Glutamatergic neuron (in vitro differentiated cells): ENCODE data around the gene ACSF2. TPM values are rescaled to one million over a fixed set of nuclear protein-coding genes. Genes with fewer than 3 reads are reported as not detected.

Experiments used
- DNase-seq: peaks from one replicate; pipeline ENCODE4 v3.0.0; 2022
- H3K27ac Mint-ChIP-seq: one replicate; pipeline ENCODE4 v1.8.0; 2020; ENCODE audit warnings: mild to moderate bottlenecking, mixed read lengths, inconsistent platforms; ENCODE audit not compliant: unreplicated experiment
- H3K27me3 Mint-ChIP-seq: one replicate; pipeline ENCODE4 v1.8.0; 2020; ENCODE audit warnings: mild to moderate bottlenecking, moderate library complexity, mixed read lengths, inconsistent platforms; ENCODE audit not compliant: unreplicated experiment
- H3K36me3 Mint-ChIP-seq: one replicate; pipeline ENCODE4 v1.8.0; 2020; ENCODE audit warnings: mild to moderate bottlenecking, mixed read lengths, inconsistent platforms; ENCODE audit not compliant: unreplicated experiment
- H3K4me1 Mint-ChIP-seq: one replicate; pipeline ENCODE4 v1.8.0; 2020; ENCODE audit warnings: mild to moderate bottlenecking, low read depth, mixed read lengths, inconsistent platforms; ENCODE audit not compliant: unreplicated experiment
- H3K4me3 Mint-ChIP-seq: one replicate; pipeline ENCODE4 v1.8.0; 2020; ENCODE audit warnings: mild to moderate bottlenecking, mixed read lengths, inconsistent platforms; ENCODE audit not compliant: unreplicated experiment
- H3K9me3 Mint-ChIP-seq: one replicate; pipeline ENCODE4 v1.8.0; 2020; ENCODE audit warnings: mild to moderate bottlenecking, moderate library complexity, mixed read lengths, inconsistent platforms; ENCODE audit not compliant: unreplicated experiment
- total RNA-seq: library from RNA; stranded (reverse); fragmentation: NEBNext Ultra II Directional; extraction: Animal tissue kit (Norgen Biotek cat#: 25700); gene quantifications from one replicate; pipeline ENCODE4 v1.2.1, GENCODE V29; 2021; ENCODE audit not compliant: unreplicated experiment
- TF ChIP-seq, protein P1 (sequence below): fragments of 200-600 bp; sonication (generic); IDR thresholded peaks from one replicate; pipeline ENCODE4 v1.5.0; 2021; ENCODE audit not compliant: partially characterized antibody, unreplicated experiment

Gene ACSF2
- total RNA-seq, 1 donor from 2014 or later: 52.2 TPM

DNA sequence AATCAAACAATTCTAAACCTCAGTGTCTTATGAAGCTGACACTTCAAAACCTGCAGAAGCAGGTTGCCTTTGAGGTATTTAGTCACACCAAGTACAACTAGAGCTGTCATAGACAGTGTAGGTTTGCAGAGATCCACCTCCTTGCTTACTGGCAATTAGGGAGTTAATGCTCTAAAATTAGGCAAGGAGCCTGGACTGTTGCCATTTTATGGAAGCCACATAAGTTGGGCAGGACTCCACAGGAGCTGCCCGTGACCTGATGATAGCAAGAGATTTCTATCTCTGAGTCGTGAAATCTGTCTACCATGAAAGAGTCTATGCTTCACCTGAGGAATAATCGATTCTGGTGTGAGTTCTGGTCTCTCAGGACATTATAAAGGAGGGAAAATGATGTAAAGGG lies 44.1 kb upstream of the ACSF2 start:
- Mint-ChIP-seq H3K27me3 (peaks cover 4% of the 10 kb centered on the region), H3K36me3 (peaks cover 4% of the 10 kb centered on the region), H3K4me3 (no peak overlapping the region), H3K27ac (no peak overlapping the region), H3K4me1 (peaks cover 2% of the 10 kb centered on the region), H3K9me3 (peaks cover 1% of the 10 kb centered on the region)
- TF ChIP-seq, protein P1, sequence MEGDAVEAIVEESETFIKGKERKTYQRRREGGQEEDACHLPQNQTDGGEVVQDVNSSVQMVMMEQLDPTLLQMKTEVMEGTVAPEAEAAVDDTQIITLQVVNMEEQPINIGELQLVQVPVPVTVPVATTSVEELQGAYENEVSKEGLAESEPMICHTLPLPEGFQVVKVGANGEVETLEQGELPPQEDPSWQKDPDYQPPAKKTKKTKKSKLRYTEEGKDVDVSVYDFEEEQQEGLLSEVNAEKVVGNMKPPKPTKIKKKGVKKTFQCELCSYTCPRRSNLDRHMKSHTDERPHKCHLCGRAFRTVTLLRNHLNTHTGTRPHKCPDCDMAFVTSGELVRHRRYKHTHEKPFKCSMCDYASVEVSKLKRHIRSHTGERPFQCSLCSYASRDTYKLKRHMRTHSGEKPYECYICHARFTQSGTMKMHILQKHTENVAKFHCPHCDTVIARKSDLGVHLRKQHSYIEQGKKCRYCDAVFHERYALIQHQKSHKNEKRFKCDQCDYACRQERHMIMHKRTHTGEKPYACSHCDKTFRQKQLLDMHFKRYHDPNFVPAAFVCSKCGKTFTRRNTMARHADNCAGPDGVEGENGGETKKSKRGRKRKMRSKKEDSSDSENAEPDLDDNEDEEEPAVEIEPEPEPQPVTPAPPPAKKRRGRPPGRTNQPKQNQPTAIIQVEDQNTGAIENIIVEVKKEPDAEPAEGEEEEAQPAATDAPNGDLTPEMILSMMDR: no peak
- DNase-seq: no peak

- Mint-ChIP-seq H3K36me3 (peaks cover 4% of the 10 kb centered on the region), H3K4me3 (no peak overlapping the region), H3K27me3 (peaks cover 4% of the 10 kb centered on the region), H3K4me1 (peaks cover 2% of the 10 kb centered on the region), H3K9me3 (peaks cover 1% of the 10 kb centered on the region), H3K27ac (no peak overlapping the region)
- TF ChIP-seq, protein P1: no peak
- DNase-seq: no peak
Observed at GRCh38 chr17:50382931-50383330, 43.1 kb upstream of the ACSF2 start.

GRCh38 chr17:50386510-50386909 lies 39.5 kb upstream of the ACSF2 start:
- no peak overlapping the region for H3K4me3 Mint-ChIP-seq
- peaks cover 2% of the 10 kb centered on the region for H3K27me3 Mint-ChIP-seq
- DNase-seq: no peak
- H3K9me3 Mint-ChIP-seq: no peaks in the 10 kb centered on the region
- TF ChIP-seq, protein P1: no peak
- H3K36me3 Mint-ChIP-seq: peaks cover 4% of the 10 kb centered on the region
- H3K27ac Mint-ChIP-seq: no peak overlapping the region
- H3K4me1 Mint-ChIP-seq: peaks cover 2% of the 10 kb centered on the region

GRCh38 chr17:50388728-50389127 lies 37.3 kb upstream of the ACSF2 start:
- Mint-ChIP-seq H3K27ac (no peak overlapping the region), H3K4me3 (no peak overlapping the region), H3K4me1 (peaks cover 2% of the 10 kb centered on the region), H3K36me3 (no peaks in the 10 kb centered on the region), H3K9me3 (no peaks in the 10 kb centered on the region), H3K27me3 (peaks cover 2% of the 10 kb centered on the region)
- no peak for DNase-seq
- TF ChIP-seq, protein P1: no peak

DNA sequence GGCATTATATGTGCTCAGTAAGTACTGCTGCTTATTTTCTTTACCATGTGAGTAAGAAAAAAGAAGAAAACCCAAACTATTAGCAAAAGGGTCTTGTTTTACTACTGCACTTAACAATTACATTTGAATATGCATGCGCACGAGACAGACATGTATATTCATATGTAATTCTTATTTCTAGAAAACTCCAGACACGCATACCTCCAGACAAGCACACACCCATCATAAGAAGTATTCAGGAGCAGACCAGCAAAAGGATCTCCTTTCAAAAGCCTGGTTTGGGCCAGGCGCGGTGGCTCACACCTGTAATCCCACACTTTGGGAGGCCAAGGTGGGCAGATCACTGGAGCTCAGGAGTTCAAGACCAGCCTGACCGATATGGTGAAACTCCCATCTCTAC lies 36.5 kb upstream of the ACSF2 start:
- Mint-ChIP-seq H3K27ac (no peak overlapping the region), H3K4me1 (peaks cover 2% of the 10 kb centered on the region), H3K27me3 (peaks cover 3% of the 10 kb centered on the region), H3K4me3 (no peak overlapping the region), H3K36me3 (no peaks in the 10 kb centered on the region), H3K9me3 (no peaks in the 10 kb centered on the region)
- TF ChIP-seq, protein P1: no peak
- DNase-seq: no peak
